MV-4-11 (cell line): ENCODE results near the gene STARD10.

Source experiments
- DNase-seq: peaks from one replicate; lab custom pipeline; 2025; lab: John Stamatoyannopoulos, UW

Gene STARD10

GRCh38 chr11:72826191-72826941 lies 32.5 kb upstream of the STARD10 start:
- no peak for DNase-seq

- no peak for DNase-seq
These were observed 31.8 kb upstream of the STARD10 start for GRCh38 chr11:72825661-72826060.

DNA sequence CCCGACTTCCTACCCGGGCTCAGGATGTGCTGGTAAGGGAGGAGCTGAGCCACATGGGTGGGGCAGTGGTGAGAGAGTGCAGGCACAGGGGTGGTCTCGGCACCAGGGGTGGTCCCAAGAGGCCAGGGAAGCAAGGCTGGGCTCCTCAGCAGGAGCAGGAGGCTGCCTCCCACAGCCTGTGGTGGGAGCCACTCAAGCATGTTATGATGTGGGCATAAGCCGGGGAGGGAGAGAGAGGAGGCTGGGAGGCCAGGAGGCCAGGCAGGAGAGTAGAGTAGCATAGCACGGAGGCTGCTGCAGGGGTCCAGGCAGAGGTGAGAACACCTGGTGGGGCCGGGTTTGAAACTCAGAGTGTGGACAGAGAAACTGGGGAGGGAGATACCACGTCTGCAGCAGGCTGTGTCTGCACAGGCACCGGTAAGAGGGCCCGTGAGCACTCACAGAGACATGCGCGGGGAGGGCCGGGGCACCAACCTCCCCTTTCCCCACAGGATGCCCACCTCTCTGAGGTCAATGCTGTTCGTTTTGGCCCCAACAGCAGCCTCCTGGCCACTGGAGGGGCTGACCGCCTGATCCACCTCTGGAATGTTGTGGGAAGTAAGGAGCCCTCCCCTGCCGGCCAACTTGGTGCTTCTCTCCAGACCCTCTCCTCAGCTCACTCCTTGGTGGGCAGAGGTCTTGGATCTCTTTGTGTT lies 31.1 kb upstream of the STARD10 start:
- DNase-seq = no peak

DNA sequence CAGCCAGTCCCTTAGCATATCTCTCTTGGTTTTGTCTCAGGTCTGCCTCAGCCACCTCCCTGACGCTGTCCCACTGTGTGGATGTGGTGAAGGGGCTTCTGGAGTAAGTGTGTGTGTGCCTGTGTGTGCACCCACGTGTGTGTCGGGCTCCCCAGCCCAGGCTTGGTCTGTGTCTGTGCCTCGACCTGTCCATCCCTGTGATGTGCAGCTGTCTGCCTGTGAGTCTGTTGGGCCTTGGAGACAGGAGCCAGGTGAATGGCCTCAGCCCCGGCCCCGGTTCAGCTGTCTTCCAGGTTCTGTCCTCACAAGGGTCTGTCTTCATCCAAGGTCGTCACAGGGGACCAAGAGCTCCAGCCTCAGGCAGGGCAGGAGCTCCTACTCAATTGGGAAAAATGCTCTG lies 30.2 kb upstream of the STARD10 start:
- DNase-seq = no peak

- no peak for DNase-seq
These were observed 29.4 kb upstream of the STARD10 start for GRCh38 chr11:72823105-72823804.

- no peak for DNase-seq
These were observed 28.3 kb upstream of the STARD10 start for GRCh38 chr11:72821920-72822799.

DNA sequence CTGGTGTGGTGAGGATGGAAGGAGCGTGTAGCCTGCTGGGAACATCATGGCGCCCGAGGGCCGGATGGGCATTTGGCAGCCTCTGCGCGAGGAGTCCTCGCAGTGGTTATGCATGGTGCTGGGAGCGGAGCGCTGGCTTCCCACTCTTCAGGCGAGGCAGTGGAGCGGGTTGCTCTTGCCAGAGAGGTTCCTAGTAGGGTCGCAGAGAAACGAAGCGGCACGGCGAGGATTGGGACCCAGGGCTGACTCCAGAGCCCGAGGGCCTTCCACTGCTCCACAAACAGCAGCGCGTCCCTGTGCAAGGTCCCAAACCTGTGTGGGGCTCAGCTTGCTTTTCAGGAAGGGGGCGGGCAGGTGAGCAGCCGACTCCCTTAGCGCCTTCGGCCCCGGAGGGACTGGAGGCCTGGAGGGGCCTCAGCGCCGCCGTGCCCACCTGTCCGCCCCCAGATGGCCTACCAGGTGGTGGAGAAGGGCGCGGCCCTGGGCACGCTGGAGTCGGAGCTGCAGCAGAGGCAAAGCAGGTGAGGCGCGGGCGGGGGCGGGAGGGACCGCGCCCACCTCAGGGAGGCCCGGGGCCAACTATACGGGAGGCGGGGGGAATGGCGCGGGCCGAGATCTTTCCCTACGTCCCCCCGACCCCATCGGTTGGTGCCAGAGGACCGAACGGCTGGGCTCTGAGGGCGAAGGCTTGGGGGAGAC lies 27.5 kb upstream of the STARD10 start:
- DNase-seq = no peak

GRCh38 chr11:72820439-72821139 lies 26.7 kb upstream of the STARD10 start:
- no peak for DNase-seq

- no peak for DNase-seq
These were observed 25.1 kb upstream of the STARD10 start for GRCh38 chr11:72818971-72819370.

- DNase-seq = no peak
These were observed 24.1 kb upstream of the STARD10 start for GRCh38 chr11:72817966-72818365.

- DNase-seq = peak; percentile 44
These were observed 22.6 kb upstream of the STARD10 start for GRCh38 chr11:72816404-72816990.

DNA sequence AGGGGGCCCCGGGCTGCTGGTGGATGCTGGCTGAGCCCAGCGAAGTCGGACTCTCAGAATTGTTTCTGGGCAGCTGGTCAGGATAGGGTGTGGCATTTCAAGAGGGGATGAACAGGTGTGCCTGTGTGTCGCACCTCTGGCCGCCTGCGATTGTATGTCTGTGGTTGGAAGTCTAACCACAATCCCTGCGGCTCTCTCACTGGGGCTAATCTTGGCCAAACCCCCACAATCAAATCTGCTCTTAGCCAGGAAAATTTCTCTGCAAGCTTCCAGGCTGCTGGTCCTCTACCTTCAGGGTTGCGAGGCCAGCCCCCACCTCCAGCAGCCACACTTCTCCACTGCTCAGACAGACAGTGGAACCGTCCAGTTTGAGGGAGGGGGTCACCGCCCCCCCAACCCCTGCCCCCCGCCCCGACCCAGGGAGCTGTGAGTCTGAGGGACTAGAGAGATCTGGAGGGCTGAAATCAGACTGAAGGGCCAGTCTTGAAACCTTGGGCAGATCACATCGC lies 21.3 kb upstream of the STARD10 start:
- no peak for DNase-seq

GRCh38 chr11:72814286-72815109 lies 20.7 kb upstream of the STARD10 start, which contains the start of gene ATG16L2:
TSS of gene ATG16L2 (plus strand) at chr11:72814411. CDS start at chr11:72814446, 35 bp downstream.
- DNase-seq = peak; percentile 69

DNA sequence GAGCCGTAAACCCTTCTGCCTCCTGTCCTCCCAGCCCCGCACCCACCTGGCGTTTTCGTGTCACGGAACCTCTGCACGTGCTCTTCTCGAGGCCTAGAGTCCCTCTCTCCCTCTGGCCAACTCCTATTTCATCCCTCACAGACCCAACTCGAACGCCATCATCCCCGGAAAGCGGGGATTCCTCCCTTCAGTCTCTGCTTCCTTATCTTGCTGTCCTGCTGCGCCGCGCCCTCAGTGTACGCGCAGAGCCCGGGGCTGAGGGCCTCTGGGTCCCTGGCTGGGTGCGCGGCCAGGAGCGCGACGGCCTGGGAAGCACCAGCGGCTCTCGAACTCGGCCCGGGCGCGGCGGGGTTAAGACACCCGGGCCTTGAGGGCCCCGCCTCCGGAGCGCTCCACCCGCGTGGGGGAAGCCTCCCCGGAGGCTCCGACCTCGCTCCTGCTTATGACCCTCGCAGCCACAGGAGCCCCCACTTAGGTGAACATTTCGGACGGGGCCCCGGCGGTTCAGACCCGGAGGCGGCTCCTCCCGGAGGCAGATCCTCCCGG lies 20.0 kb upstream of the STARD10 start:
- DNase-seq = peak; percentile 69

DNA sequence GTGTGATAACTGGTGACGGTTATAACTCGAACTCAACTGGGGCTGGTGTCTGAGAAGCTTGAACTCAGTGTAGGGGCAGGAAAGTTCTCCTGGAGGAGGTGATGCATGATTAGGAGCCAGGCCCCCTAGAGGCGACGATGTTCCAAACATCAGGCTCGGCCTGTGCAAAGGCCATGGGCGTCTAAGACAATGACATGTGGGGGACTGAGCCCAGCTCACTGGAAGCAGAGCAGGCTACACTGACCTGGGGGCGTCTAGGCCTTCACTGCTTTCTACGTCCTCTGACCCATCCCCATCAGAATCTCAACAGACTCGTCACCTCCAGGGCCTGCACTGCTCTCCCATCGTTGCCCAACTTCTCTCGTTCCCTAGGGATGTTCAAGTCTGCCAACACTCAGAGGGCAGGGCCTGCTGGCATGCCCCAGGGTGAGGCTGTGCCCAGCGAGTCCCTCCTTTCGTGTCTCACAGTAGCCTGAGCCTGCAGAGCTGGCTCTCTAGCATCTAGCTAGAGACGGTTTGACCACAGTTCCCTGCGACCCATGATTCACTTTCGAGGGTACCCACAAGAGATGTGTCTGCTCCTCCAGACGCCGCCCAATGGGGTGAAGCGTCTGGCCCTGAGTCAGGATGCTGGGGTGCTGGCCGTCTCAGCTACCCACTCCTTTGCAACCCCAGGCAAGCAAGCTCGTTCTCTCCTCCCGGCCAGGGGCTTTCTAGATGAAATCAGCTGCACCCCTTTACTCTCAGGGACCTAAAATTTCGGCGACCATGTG lies 19.3 kb upstream of the STARD10 start:
- peak; percentile 89 for DNase-seq

- peak; percentile 54 for DNase-seq
These were observed 18.7 kb upstream of the STARD10 start for GRCh38 chr11:72812604-72812966.

GRCh38 chr11:72811686-72812085 lies 17.8 kb upstream of the STARD10 start:
- peak; percentile 35 for DNase-seq

DNA sequence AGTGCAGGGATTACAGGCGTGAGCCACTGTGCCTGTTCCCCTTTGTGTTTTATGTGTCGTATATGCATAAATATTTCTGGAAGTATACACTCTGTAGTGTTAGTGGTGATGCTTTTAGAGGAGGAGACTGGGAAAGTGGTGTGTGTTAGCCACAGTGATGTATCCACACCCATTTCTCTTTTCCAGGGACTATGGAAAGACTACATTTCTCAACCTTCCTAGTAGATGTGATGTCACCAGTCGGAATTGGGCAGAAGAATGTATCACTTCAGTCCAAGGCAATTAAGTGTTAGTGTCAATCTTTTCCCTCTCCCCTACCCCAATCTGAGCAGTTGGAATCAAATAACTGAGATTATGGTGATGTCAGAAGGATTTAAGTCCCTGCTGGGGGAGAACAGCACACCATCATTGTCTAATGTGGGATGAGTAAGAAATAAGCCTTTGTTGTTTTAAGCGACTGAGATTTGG lies 14.5 kb upstream of the STARD10 start:
- DNase-seq = no peak
